ENCODE results near the gene CDAN1.
"Not testable (repeated sequence)": the region's sequence is repeated elsewhere in the genome, so short reads cannot be mapped to it uniquely, and the experiment has no call there.

DNA sequence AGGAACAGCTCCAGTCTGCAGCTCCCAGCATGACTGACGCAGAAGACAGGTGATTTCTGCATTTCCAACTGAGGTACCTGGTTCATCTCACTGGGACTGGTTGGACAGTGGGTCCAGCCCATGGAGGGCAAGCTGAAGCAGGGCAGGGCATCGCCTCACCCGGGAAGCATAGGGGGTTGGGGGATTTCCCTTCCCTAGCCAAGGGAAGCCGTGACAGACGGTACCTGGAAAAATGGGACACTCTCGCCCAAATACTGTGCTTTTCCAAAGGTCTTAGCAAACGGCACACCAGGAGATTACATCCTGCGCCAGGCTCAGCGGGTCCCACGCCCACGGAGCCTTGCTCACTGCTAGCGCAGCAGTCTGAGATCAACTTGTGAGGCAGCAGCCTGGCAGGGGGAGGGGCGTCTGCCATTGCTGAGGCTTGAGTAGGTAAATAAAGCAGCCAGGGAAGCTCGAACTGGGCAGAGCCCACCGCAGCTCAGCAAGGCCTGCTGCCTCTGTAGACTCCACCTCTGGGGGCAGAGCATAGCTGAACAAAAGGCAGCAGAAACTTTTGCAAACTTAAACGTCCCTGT lies 27.3 kb upstream of the CDAN1 start:
- TF ChIP-seq CTCF, POLR2A (IDR thresholded peaks at IDR 0.05): not testable (repeated sequence)
